ENCODE data around the gene STK17B.
"Not testable (repeated sequence)": the region's sequence is repeated elsewhere in the genome, so short reads cannot be mapped to it uniquely, and the experiment has no call there.

STK17B gene

GRCh38 chr2:196171248-196171871 is at the start of gene STK17B:
STK17B (minus strand) TSS chr2:196171578; CDS start chr2:196163383, 8,195 bp downstream.
- DNase-seq, result peak; percentile 95

- DNase-seq, result peak; percentile 24
Measured at GRCh38 chr2:196220671-196221070, 49.3 kb upstream of the STK17B start.

GRCh38 chr2:196219671-196220070 is 48.3 kb upstream of the STK17B start:
- peak; percentile 97 for DNase-seq

- DNase-seq, result peak; percentile 67
Measured at GRCh38 chr2:196218106-196218505, 46.7 kb upstream of the STK17B start.

GRCh38 chr2:196217116-196217515 is 45.7 kb upstream of the STK17B start:
- DNase-seq, result no peak

- no peak for DNase-seq
Measured at GRCh38 chr2:196215376-196215775, 44.0 kb upstream of the STK17B start.

- no peak for DNase-seq
Measured at GRCh38 chr2:196214156-196214555, 42.8 kb upstream of the STK17B start.

GRCh38 chr2:196213252-196213980 is 42.0 kb upstream of the STK17B start:
- no peak for DNase-seq

- DNase-seq, result no peak
Measured at GRCh38 chr2:196208915-196209314, 37.5 kb upstream of the STK17B start.

GRCh38 chr2:196206804-196207203 is 35.4 kb upstream of the STK17B start:
- DNase-seq, result peak; percentile 89

- no peak for DNase-seq
Measured at GRCh38 chr2:196205881-196206435, 34.6 kb upstream of the STK17B start.

GRCh38 chr2:196205011-196205766 is 33.8 kb upstream of the STK17B start:
- DNase-seq, result no peak

GRCh38 chr2:196201229-196202009 is 30.0 kb upstream of the STK17B start:
- no peak for DNase-seq

- no peak for DNase-seq
Measured at GRCh38 chr2:196200557-196200956, 29.2 kb upstream of the STK17B start.

- DNase-seq, result no peak
Measured at GRCh38 chr2:196195758-196196157, 24.4 kb upstream of the STK17B start.

- no peak for DNase-seq
Measured at GRCh38 chr2:196195302-196195701, 23.9 kb upstream of the STK17B start.

- DNase-seq, result no peak
Measured at GRCh38 chr2:196191541-196191940, 20.2 kb upstream of the STK17B start.

- DNase-seq, result no peak
Measured at GRCh38 chr2:196187898-196188458, 16.6 kb upstream of the STK17B start.

GRCh38 chr2:196187175-196187700 is 15.9 kb upstream of the STK17B start:
- not testable (repeated sequence) for DNase-seq

GRCh38 chr2:196186266-196186980 is 15.0 kb upstream of the STK17B start:
- no peak for DNase-seq

- no peak for DNase-seq
Measured at GRCh38 chr2:196184921-196185320, 13.5 kb upstream of the STK17B start.

Measured in NCI-H69 (cell line).